SH-SY5Y (cell line): ENCODE data around the gene ARHGAP8.

Source experiments
- GATA2 ChIP-seq: IDR thresholded peaks from 2 replicates; pipeline ENCODE4 v1.6.1; 2011; ENCODE audit warnings: mild to moderate bottlenecking, low read depth, low read length
- GATA3 ChIP-seq: IDR thresholded peaks from 2 replicates; pipeline ENCODE4 v1.6.1; 2011; ENCODE audit warnings: low read depth, mild to moderate bottlenecking, low read length, moderate library complexity

GRCh38 chr22:44891293-44891747 is 138.9 kb downstream of the ARHGAP8 start:
- TF ChIP-seq GATA2: no peak
- no peak for TF ChIP-seq GATA3
